BLaER1 treated with 17β-estradiol and CSF1 and Interleukin-3, amounts not matched to agents 10 nM and 100 nM (cell line): ENCODE results near the gene BTBD9.
A peak's percentile ranks its signal among the peaks of the same experiment; 100 is the strongest.

ENCODE experiments used
- H3K27ac ChIP-seq, 11 experiments: shearing (Covaris generic); formaldehyde crosslinking; 2 replicates each; pipeline ENCODE4 v1.8.1; 2022
- H3K27me3 ChIP-seq, 11 experiments: shearing (Covaris generic); formaldehyde crosslinking; 2 replicates each; pipeline ENCODE4 v1.8.1; 2022
- H3K36me3 ChIP-seq, 11 experiments: shearing (Covaris generic); formaldehyde crosslinking; 2 replicates each; pipeline ENCODE4 v1.8.1; 2022
- H3K4me1 ChIP-seq, 10 experiments: shearing (Covaris generic); formaldehyde crosslinking; 2 replicates each; pipeline ENCODE4 v1.8.1; 2022
- H3K4me2 ChIP-seq, 11 experiments: shearing (Covaris generic); formaldehyde crosslinking; 2 replicates each; pipeline ENCODE4 v1.8.1; 2022
- H3K4me3 ChIP-seq, 10 experiments: shearing (Covaris generic); formaldehyde crosslinking; 2 replicates each; pipeline ENCODE4 v1.8.1; 2022
- H3K9ac ChIP-seq, 11 experiments: shearing (Covaris generic); formaldehyde crosslinking; 2 replicates each; pipeline ENCODE4 v1.8.1; 2022
- H3K9me3 ChIP-seq, 11 experiments: shearing (Covaris generic); formaldehyde crosslinking; replicated peaks in 1 of 11; 2 replicates each; pipeline ENCODE4 v1.8.1; 2022
- H4K20me1 ChIP-seq, 11 experiments: shearing (Covaris generic); formaldehyde crosslinking; 2 replicates each; pipeline ENCODE4 v1.8.1; 2022
- Cebpa-rat ChIP-seq, 11 experiments: shearing (Covaris generic); IDR thresholded peaks; 2 replicates each; pipeline ENCODE4 v1.8.1; 2022

The BTBD9 gene

GRCh38 chr6:38336922-38337321 lies 302.8 kb downstream of the BTBD9 start:
- Histone ChIP-seq H3K9me3 (peaks cover 15 to 42% (median 24%) of the 10 kb centered on the region in 11 experiments), H3K27ac (no peak overlapping the region), H3K27me3 (no peaks in the 10 kb centered on the region), H3K4me2 (no peak overlapping the region), H4K20me1 (no peaks in the 10 kb centered on the region), H3K4me1 (no peaks in the 10 kb centered on the region), H3K36me3 (peaks cover 0 to 38% (median 5%) of the 10 kb centered on the region in 11 experiments; a peak in 7 of 22 replicates), H3K4me3 (no peak overlapping the region), H3K9ac (no peak overlapping the region)
- no peak for TF ChIP-seq Cebpa-rat (IDR thresholded peaks at IDR 0.05)

- Histone ChIP-seq H3K27me3 (no peaks in the 10 kb centered on the region), H3K4me3 (no peak overlapping the region), H3K4me2 (no peak overlapping the region), H3K9ac (no peak overlapping the region), H3K36me3 (peaks cover 0 to 3% (median 0%) of the 10 kb centered on the region in 11 experiments; a peak in 1 of 22 replicates), H4K20me1 (no peaks in the 10 kb centered on the region; a peak in 1 of 22 replicates), H3K9me3 (no peaks in the 10 kb centered on the region), H3K4me1 (no peaks in the 10 kb centered on the region), H3K27ac (no peak overlapping the region)
- TF ChIP-seq Cebpa-rat (IDR thresholded peaks at IDR 0.05), result no peak
Measured at GRCh38 chr6:38326837-38327236, 312.9 kb downstream of the BTBD9 start.

- Histone ChIP-seq H3K36me3 (peaks cover 0 to 13% (median 0%) of the 10 kb centered on the region in 11 experiments; a peak in 2 of 22 replicates), H3K27ac (no peak overlapping the region), H3K9me3 (peaks cover 0 to 8% (median 0%) of the 10 kb centered on the region in 11 experiments; a peak in 4 of 22 replicates), H3K4me1 (no peaks in the 10 kb centered on the region), H4K20me1 (no peaks in the 10 kb centered on the region; a peak in 1 of 22 replicates), H3K9ac (no peak overlapping the region), H3K4me2 (no peak overlapping the region), H3K27me3 (no peaks in the 10 kb centered on the region), H3K4me3 (no peak overlapping the region)
- TF ChIP-seq Cebpa-rat (IDR thresholded peaks at IDR 0.05), result no peak
Measured at GRCh38 chr6:38323216-38323615, 316.5 kb downstream of the BTBD9 start.

GRCh38 chr6:38322138-38322537 lies 317.6 kb downstream of the BTBD9 start:
- Histone ChIP-seq H4K20me1 (no peaks in the 10 kb centered on the region; a peak in 1 of 22 replicates), H3K4me1 (peaks cover 0 to under 1% (median 0%) of the 10 kb centered on the region in 10 experiments; a peak in 2 of 20 replicates), H3K9ac (no peak overlapping the region), H3K4me2 (no peak overlapping the region), H3K36me3 (peaks cover 0 to 13% (median 0%) of the 10 kb centered on the region in 11 experiments; a peak in 2 of 22 replicates), H3K4me3 (no peak overlapping the region), H3K27me3 (no peaks in the 10 kb centered on the region), H3K27ac (no peak overlapping the region), H3K9me3 (peaks cover 0 to 11% (median 0%) of the 10 kb centered on the region in 11 experiments; a peak in 4 of 22 replicates)
- no peak for TF ChIP-seq Cebpa-rat (IDR thresholded peaks at IDR 0.05)

GRCh38 chr6:38320843-38321242 lies 318.9 kb downstream of the BTBD9 start:
- Histone ChIP-seq H3K27ac (no peak overlapping the region), H3K9ac (no peak overlapping the region), H3K4me1 (peaks cover 0 to 7% (median 4%) of the 10 kb centered on the region in 10 experiments; a peak in 6 of 20 replicates), H3K4me2 (no peak overlapping the region), H3K9me3 (peaks cover 0 to 11% (median 0%) of the 10 kb centered on the region in 11 experiments; a peak in 4 of 22 replicates), H3K36me3 (peaks cover 0 to 13% (median 0%) of the 10 kb centered on the region in 11 experiments; a peak in 2 of 22 replicates), H3K4me3 (no peak overlapping the region), H4K20me1 (no peaks in the 10 kb centered on the region), H3K27me3 (no peaks in the 10 kb centered on the region)
- TF ChIP-seq Cebpa-rat (IDR thresholded peaks at IDR 0.05), result no peak

- Histone ChIP-seq H3K27ac (no peak overlapping the region), H3K4me1 (peaks cover 0 to 7% (median 4%) of the 10 kb centered on the region in 10 experiments; a peak in 6 of 20 replicates), H4K20me1 (no peaks in the 10 kb centered on the region), H3K36me3 (peaks cover 0 to 13% (median 0%) of the 10 kb centered on the region in 11 experiments; a peak in 2 of 22 replicates), H3K9me3 (peaks cover 0 to 11% (median 0%) of the 10 kb centered on the region in 11 experiments; a peak in 4 of 22 replicates), H3K4me3 (no peak overlapping the region), H3K27me3 (no peaks in the 10 kb centered on the region), H3K4me2 (no peak overlapping the region), H3K9ac (no peak overlapping the region)
- TF ChIP-seq Cebpa-rat (IDR thresholded peaks at IDR 0.05), result no peak
Measured at GRCh38 chr6:38320358-38320757, 319.4 kb downstream of the BTBD9 start.

- no peak for TF ChIP-seq Cebpa-rat (IDR thresholded peaks at IDR 0.05)
- Histone ChIP-seq H3K9ac (no peak overlapping the region), H4K20me1 (no peaks in the 10 kb centered on the region), H3K27ac (no peak overlapping the region), H3K4me1 (peaks cover 0 to 7% (median 4%) of the 10 kb centered on the region in 10 experiments; a peak in 6 of 20 replicates), H3K4me3 (no peak overlapping the region), H3K36me3 (peaks cover 0 to 13% (median 0%) of the 10 kb centered on the region in 11 experiments; a peak in 2 of 22 replicates), H3K9me3 (peaks cover 0 to 11% (median 0%) of the 10 kb centered on the region in 11 experiments; a peak in 4 of 22 replicates), H3K27me3 (no peaks in the 10 kb centered on the region), H3K4me2 (no peak overlapping the region)
Measured at GRCh38 chr6:38319256-38320212, 320.2 kb downstream of the BTBD9 start.

- H3K4me2 ChIP-seq, result peak overlapping the region in 5 of 11 experiments; percentile 2 to 40 (median 15); a peak in 3 of 22 replicates
- no peak overlapping the region for H3K9ac ChIP-seq
- no peak overlapping the region for H3K27ac ChIP-seq
- no peak for TF ChIP-seq Cebpa-rat (IDR thresholded peaks at IDR 0.05)
- H3K36me3 ChIP-seq, result peaks cover 0 to 13% (median 0%) of the 10 kb centered on the region in 11 experiments; a peak in 2 of 22 replicates
- H4K20me1 ChIP-seq, result no peaks in the 10 kb centered on the region
- H3K4me3 ChIP-seq, result no peak overlapping the region
- H3K27me3 ChIP-seq, result no peaks in the 10 kb centered on the region
- H3K4me1 ChIP-seq, result peaks cover 0 to 7% (median 4%) of the 10 kb centered on the region in 10 experiments; a peak in 6 of 20 replicates
- H3K9me3 ChIP-seq, result peaks cover 0 to 11% (median 0%) of the 10 kb centered on the region in 11 experiments; a peak in 4 of 22 replicates
Measured at GRCh38 chr6:38316099-38316868, 323.4 kb downstream of the BTBD9 start.
